HuH-7 (cell line): ENCODE data around the gene HHATL.

ENCODE experiments used
- DNase-seq: peaks from one replicate; pipeline ENCODE4 v3.0.0; 2011; ENCODE audit warnings: low spot score

HHATL gene

DNA sequence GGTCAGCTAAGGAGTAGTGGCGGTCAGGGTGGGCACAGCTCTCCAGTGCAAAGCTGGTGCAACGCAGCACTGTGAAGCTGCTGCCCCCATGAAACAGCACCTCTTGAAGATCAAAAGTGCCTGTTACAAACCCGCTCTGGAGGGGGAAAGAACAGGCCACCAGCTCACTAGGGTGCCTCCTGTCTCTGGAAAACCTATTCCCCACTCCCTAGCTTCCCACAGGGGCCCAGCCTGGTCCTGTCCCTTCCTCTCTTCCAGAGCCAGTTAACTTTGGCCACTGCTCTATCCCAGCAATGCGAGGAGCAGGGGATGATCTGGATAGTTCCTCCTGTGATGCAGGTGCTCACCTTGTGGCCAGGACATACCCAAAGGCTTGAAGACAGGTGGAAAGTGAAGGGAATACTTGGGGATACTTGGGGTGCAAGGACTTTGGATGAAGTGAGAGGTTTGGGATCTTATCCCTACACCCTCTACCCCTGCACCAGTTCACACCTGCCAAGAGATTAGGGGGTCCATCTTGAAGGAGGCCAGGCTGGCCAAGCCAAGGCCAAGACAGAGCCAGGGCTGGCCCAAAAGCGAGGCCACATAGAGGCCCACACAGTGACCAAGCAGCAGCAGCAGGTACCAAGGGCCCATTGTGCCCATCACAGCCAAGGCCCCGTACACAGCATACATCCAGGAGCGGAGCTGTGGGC lies 4.2 kb downstream of the HHATL start:
- no peak for DNase-seq

DNA sequence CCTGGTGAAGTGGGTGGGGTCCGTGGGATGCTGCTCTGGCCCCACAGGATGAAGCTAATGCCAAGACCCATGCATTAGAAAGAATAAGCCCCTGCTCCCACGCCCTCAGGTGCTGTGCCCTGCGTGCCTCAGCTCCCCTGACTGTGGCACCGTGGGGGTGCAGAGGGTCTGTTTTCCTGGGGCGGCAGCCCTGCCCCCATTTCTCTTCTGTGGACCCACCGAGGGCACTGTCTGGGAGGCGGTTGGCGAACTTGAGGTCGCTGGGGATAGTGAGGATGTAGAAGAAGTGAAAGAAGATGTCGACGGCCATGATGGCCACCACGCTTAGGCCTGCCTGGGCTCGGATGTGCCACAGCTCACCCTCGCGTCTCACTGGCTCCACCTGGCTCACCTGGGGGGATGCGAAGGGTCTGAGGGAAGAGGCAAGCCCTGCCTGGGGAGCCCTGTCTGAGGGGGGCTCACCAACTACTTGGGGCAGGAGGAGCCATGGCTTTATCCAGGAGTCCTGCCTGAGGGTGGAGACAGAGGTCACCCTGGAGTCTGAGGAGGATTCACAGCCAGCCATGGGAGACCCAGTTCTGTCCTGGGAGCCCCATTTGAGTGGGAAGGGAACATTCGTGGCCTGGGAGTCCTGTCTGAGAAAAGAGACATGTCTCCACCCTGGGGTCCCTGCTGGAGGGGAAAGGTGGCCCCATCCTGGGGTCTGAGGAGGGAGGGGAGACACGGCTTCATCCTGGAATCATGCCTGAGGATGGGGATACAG lies 5.1 kb downstream of the HHATL start:
- DNase-seq = no peak

DNA sequence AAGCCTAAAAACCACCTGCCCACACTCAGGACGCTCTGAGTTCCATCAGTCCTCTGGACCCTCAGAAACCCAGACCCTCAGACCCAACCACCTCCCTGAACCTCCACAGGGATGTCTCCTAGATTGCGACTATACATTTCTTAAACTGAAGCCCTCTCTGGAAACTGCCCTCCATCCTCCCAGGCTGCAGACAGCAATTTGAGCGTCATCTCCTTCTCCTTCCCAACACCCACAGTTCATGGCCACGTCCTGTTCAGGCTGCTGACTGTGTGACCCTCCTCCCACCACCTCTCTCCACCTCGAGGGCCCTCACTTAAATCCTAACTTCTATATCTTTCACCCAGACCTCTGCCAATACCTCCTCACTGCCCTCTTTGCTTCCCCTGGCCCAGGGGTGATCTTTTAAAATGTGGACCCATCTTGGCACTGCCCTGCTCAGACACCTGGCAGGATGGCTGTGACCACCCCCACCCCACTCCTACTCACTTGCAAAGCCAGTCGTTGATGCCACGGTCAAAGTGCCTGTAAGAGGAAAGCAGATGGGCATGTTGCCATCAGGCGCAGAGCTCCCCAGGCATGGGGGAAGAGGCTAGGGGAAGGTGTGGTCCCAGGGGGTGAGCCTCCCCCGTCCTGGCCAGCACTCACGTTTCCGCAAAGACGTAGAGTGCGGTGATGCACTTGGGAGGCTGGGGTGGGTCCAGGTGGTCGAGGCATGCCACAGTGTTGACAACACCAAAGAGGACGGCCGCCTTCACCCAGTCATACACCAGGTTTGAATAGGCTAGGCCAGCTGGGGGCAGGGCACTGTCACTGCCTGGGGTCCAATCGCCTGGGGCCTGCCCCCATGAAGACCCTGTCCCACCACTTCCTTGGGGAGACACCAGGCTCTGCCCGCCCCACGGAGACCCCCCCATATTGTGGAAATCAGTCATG lies 6.0 kb downstream of the HHATL start:
- DNase-seq = no peak

DNA sequence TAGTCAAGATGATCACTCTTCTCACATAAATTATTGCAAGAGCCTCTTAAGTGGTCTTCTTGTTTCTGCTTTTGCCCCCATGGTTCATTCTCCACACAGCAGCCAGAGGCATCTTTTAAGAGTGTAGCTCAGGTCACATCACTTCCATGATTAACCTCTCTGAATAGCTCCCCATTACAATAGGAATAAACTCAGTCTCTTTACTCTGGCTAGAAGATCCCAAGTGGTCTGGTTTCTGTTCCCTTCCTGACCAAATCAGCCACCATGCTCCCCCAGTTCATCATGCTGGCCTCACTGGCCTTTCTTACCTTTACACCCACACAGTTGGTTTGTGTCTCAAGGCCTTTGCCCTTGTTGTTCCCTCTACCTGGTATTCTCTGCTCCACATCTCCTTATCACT lies 8.2 kb downstream of the HHATL start:
- DNase-seq = no peak

DNA sequence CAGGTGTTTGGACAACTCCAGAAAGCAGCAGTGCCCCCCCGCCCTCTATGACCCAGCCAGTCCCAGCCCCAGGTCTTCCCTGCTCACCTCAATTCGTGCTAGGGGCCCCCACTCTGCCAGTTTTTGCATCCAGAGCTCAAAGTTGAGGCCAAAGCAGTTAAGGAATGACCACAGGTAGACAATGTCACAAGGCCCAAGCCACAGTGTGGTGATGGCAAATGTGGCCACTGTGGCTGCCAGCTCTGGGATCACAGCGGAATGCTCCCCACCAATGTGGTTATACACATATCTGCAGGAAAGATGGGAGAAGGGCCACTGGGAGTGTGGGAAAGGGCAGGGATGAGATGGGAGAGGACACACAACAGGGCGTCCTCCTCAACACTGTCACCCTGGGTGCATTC lies 9.1 kb downstream of the HHATL start:
- no peak for DNase-seq

DNA sequence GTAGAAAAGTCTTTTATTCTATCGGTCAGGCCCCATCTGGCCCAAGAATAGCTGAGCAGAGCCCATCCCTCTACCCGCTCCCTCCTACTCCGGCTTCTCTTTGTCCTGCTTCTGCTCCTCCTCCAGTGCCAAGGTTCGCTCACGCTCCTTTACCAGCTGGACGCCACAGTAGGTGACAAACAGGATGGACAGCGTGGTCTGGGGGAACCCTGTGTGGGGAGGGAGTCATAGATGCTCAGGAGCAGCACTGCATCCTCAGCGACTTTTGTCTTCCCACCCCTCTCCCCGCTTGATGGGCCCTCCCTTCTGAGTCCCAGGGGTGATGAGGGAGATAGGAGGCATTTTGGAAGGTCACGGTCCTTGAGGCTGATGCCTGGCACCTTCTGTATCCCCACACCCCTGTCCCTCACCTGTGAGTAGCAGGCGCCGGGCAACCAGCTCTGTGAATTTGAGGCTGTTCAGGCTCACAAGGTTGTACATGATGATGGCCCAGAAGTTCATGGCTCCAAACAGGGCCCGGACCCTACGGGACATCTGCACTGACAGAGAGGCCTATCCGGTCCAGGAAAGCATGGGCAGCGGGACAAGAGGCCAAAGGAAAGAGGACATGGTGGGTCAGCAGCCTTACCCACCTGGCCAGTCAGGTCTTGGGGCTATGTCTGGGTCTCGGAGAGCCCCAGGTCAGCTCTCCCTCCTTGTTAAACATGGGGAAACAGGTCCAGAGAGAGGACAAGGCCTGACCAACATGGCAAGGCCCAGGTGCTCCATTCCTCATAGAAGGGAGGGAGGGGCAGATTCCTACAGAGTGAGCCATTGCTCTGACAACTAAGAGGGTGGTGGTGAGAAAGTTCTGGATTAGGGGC lies 9.7 kb downstream of the HHATL start:
- no peak for DNase-seq

DNA sequence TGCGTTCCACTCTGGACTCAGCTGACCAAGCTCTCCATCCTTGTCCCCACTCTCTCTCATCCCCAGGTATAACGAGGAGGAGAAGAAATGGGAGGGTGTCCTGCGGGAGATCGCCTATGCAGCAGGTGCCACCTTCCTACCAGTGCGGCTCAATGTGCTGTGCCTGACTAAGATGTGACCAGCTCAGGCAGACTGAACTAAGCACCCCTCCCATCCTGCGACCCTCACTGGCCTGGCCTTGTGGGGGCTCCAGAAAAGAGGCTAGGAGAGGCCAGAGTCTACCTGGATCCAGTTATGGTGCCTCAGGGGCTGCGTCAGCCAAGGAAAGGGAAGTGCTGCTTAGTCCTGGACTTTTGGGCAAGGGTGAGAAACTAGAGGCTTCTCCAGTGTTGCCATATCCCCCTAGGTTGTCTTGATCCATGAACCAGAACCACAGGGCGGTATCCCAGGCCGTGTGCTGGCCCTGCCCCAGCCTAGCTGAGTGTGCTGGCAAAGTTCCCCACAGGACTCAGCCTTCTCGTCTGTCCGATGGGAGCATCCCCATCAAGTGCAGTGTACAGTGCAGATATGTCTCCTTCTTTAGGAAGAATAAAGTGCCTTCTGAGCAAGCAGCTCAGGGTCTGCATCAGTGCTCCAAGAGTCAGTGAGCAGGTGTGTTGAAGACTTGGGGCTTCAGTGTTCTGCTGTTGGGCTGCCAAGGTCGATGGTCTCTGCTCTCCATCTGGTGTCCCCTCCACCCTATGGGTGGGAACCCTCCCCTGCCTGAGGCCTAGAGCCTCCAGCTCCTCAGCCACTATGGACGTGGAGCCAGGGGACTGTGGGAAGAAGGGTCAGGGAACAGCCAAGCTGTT lies 10.6 kb downstream of the HHATL start:
- DNase-seq = no peak

DNA sequence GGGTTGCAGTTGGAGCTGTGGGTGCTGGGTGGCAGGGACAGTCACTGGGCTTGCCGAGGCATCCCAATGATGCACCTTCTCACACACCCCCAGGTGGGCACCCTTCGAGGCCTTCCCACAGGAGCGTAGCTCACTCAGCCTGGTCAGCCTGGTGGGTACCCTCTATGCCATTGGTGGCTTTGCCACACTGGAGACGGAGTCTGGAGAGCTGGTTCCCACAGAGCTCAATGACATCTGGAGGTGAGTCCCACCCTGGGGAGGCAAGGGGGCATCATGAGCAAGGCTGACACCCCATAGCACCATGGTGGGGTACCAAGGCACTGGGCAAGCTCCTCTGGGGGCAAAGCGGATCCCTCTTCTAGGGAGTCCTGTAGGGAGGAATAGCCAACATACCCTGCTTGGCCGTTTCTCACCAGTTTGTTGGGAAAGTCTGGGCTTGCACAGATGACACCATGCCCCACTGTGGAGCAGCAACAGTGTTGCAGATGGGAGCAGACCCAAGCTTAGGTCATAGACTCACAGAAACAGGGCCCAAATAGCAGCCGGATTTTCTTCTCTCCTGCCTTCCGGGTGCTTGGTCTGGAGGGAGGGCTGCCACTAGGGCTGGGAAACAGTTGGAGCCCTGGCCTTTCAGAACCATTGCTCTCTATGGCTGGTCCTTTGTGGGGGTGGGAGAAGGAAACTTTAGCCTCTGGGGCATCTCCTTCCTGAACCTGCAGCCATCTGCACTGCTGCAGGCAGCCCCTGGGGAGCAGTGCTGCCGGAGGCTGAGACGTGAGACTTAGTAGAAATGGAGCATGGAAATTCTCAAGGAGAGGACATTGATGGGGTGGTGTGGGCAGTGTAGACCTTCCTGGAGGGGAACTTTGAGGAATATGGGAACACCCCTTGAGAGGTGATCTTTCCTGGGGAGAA lies 11.6 kb downstream of the HHATL start:
- DNase-seq = no peak

DNA sequence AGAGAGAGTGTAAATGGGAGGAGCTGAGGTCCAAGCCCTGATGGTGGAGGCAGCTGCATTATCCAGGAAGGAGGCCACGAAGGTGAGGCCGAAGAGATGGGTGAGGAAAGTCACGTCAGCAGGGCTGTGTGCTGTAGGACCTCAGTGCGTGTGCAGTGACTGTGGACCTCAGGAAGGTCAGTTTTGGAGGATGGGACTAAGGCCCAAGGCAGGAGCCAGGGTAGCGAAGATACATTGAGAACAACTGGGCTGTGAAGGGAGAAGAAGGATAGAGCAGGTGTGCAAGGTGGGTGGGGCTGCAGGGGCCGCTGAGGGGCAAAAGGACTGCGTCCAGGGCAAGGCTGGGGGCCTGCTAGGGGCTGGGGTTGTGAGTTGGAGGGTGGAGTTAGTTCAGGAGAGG lies 12.4 kb downstream of the HHATL start:
- DNase-seq = no peak

DNA sequence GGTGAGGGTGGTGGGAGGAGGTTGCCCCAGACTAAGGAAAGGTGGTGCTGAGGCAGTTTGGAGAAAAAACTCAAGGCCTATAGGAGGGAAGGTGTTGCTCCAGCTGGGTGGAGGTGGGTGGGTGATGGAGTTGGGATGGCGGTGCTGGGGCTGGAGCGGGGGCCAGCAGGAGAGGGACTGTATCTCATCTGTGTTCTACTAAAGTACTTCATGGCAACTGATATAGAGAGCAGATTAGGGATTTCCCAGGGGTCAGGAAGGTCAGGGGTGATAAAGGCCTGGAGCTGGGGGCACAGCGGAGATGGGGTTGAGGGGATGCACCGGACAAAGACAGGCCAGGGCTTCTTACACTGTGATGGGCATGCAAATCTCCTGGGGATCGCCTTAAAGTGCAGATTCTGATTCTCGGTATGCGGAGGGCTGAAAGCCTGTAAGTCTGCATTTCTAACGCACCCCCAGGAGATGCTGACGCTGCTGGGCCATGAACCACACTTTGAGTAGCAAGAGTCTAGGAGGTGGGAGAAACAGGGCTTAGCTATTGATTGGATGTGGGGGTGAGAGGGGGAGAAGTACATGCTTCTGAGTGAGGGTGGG lies 13.1 kb downstream of the HHATL start:
- no peak for DNase-seq

DNA sequence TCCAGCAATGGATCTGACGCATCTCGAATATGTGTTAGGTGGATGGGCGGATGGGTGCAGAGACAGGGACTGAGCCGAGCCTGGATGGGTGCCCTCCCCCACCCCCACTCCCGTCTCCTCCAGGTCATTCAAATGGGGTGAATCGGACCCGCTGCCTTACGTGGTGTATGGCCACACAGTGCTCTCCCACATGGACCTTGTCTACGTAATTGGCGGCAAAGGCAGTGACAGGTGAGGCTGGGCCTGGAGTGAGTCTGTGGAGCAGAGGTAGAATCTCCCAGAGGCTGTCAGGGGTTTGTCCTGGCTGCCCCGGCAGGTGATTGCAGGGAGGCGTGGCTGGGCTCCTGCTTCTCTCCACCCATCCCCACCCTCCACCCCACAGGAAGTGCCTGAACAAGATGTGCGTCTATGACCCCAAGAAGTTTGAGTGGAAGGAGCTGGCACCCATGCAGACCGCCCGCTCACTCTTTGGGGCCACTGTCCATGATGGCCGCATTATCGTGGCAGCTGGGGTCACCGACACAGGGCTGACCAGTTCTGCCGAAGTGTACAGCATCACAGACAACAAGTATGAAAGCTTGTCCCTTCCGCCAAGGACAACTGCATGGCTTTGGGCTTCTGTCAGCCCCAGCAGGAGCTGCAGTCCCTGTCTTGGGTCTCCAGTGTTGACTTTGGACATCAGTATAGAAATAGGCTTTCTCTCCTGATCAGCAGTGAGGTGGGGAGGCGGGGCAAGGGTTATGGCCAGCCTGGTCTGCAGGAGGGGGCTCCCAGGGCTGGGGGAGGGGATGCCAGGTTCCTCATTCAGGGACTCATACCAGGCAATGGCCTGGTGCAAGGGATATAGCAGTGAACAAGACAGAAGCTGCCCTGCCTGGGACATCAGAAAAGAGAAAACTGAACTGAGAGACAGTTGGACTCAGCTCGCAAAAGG lies 13.8 kb downstream of the HHATL start:
- DNase-seq = no peak

DNA sequence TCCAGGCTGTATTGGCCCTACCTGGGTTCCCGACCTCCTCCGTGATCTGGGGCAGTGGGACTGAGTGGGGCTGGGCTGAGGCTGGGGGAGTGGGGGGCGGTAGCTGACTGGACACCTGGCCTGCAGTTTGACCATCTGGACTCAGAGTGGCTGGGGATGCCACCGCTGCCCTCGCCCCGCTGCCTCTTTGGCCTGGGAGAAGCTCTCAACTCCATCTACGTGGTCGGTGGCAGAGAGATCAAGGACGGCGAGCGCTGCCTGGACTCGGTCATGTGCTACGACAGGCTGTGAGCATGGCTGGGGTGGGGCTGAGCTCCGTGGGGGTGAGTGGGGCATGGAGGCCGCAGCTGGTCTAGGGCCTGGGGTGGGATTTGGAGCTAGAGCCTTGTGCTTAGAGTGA lies 14.6 kb downstream of the HHATL start:
- no peak for DNase-seq

DNA sequence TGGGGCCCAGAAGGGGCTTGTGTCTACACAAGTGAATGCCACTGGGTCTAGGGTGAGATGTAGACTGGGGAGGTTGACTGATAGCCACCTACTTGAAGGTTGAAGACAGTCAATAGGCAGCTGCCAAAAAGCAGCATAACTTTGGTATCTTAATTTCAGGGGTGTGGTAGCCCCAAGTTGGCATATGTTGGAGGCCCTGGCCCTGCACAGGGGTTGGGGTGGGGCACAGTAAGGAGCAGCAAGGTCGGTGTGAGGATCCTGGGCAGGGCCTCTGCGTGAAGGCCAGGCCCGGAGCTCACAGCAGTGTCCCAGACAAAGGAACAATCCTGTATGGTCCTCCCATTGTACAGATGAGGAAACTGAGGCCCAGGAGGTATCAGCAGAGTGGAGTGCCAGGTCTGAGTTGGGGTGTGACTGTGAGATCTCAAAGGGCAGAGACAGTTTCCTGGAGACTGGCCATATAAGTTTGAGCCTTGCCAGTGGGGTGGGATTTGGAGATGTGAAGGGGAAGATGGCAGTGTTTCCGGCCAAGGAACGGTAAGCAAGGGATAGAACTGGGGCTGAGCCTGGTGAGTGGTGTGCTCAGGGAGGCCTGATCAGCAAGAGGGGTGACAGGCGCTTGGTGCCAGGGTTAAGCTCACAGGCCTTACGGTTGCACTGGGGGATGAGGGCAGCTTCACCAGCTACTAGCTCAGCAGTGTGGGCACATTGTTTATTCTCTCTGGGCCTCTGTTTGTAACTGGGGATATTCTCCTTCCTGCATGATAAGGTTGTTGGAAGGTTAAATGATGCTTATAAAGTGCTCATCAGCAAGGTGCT lies 15.6 kb downstream of the HHATL start:
- no peak for DNase-seq

DNA sequence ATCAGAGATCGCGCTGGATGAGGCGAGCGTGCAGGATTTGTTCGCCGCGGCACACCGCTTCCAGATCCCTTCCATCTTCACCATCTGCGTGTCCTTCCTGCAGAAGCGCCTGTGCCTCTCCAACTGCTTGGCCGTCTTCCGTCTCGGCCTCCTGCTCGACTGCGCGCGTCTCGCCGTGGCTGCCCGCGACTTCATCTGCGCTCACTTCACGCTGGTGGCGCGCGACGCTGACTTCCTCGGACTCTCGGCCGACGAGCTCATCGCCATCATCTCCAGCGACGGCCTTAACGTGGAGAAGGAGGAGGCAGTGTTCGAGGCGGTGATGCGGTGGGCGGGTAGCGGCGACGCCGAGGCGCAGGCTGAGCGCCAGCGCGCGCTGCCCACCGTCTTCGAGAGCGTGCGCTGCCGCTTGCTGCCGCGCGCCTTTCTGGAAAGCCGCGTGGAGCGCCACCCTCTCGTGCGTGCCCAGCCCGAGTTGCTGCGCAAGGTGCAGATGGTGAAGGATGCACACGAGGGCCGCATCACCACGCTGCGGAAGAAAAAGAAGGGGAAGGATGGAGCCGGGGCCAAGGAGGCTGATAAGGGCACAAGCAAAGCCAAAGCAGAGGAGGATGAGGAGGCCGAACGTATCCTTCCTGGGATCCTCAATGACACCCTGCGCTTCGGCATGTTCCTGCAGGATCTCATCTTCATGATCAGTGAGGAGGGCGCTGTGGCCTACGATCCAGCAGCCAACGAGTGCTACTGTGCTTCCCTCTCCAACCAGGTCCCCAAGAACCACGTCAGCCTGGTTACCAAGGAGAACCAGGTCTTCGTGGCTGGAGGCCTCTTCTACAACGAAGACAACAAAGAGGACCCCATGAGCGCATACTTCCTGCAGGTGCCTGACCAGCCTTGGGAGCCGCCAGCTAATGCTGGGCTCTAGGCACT lies 16.4 kb downstream of the HHATL start:
- no peak for DNase-seq

DNA sequence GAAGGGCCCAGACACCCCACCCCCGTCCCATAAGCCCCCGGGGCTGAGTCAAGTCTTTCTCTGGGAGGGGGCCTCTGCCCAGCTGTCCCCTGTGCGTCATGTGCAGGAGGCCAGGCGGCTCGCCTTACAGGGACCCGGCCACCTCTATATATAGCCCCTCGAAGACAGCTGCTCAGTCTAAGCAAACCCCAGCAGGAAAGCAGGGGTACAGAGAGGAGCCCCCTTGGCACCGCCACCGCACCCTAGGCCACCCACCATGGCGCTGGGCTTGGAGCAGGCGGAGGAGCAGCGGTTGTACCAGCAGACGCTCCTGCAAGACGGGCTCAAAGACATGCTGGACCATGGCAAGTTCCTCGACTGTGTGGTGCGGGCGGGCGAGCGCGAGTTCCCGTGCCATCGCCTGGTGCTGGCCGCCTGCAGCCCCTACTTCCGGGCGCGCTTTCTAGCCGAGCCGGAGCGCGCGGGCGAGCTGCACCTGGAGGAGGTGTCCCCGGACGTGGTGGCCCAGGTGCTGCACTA lies 17.2 kb downstream of the HHATL start, which contains the start of gene KLHL40:
TSS of gene KLHL40 (plus strand) at position 175 of the 519 bp plus-strand sequence. CDS start at position 257, 82 bp downstream.
- no peak for DNase-seq
